ENCODE measurements around the gene HOXB13.

Gene HOXB13
- total RNA-seq = 0 reads per million in 3 experiments

GRCh38 chr17:48728232-48729231 is at the start of gene HOXB13:
Gene HOXB13, minus strand, starts transcription at chr17:48728750. Its CDS starts 157 bp downstream, at chr17:48728593.
- DNase-seq = peak; percentile 30

- no peak for DNase-seq
Measured at GRCh38 chr17:48776602-48777001, 48.1 kb upstream of the HOXB13 start.

GRCh38 chr17:48773245-48773644 is 44.7 kb upstream of the HOXB13 start:
- DNase-seq = no peak

- no peak for DNase-seq
Measured at GRCh38 chr17:48770954-48771353, 42.4 kb upstream of the HOXB13 start.

GRCh38 chr17:48769009-48769675 is 40.6 kb upstream of the HOXB13 start:
- no peak for DNase-seq

GRCh38 chr17:48767263-48767774 is 38.8 kb upstream of the HOXB13 start:
- no peak for DNase-seq

- DNase-seq = no peak
Measured at GRCh38 chr17:48761114-48761513, 32.6 kb upstream of the HOXB13 start.

- no peak for DNase-seq
Measured at GRCh38 chr17:48760411-48760810, 31.9 kb upstream of the HOXB13 start.

GRCh38 chr17:48759288-48759687 is 30.7 kb upstream of the HOXB13 start:
- no peak for DNase-seq

- DNase-seq = no peak
Measured at GRCh38 chr17:48757524-48757961, 29.0 kb upstream of the HOXB13 start.

- DNase-seq = no peak
Measured at GRCh38 chr17:48756830-48757251, 28.3 kb upstream of the HOXB13 start.

GRCh38 chr17:48755356-48755755 is 26.8 kb upstream of the HOXB13 start:
- no peak for DNase-seq

- no peak for DNase-seq
Measured at GRCh38 chr17:48754500-48755261, 26.1 kb upstream of the HOXB13 start.

- no peak for DNase-seq
Measured at GRCh38 chr17:48753794-48754499, 25.4 kb upstream of the HOXB13 start.

- DNase-seq = no peak
Measured at GRCh38 chr17:48752399-48753288, 24.1 kb upstream of the HOXB13 start.

- no peak for DNase-seq
Measured at GRCh38 chr17:48751733-48752398, 23.3 kb upstream of the HOXB13 start.

GRCh38 chr17:48751172-48751571 is 22.6 kb upstream of the HOXB13 start:
- DNase-seq = no peak

GRCh38 chr17:48749621-48750553 is 21.3 kb upstream of the HOXB13 start:
- DNase-seq = no peak
